K562 (cell line): ENCODE measurements around the gene NR5A2. TPM values are rescaled to one million over a fixed set of nuclear protein-coding genes. Genes with fewer than 3 reads are reported as not detected.

ENCODE experiments used
- ATAC-seq: fragments of 200-7000 bp; cut with Tn5 transposase; 3 replicates; pipeline ENCODE4 v1.9.1; 2020; ENCODE audit warnings: moderate library complexity
- BruUV-seq: library from RNA; stranded (reverse); fragments of 400-500 nt; replicated peaks from 2 replicates; lab custom pipeline; 2021; lab: Mats Ljungman, UMichigan
- CTCF ChIA-PET: fragments of 300-600 bp; formaldehyde crosslinking; extraction: SDS; loops from one replicate; lab custom pipeline; 2021; ENCODE audit warnings: low intra/inter-chr PET ratio; lab: Yijun Ruan, JAX
- POLR2A ChIA-PET: fragments of 300-600, 350-650 bp; sonication (Branson Sonifier 250); formaldehyde crosslinking; extraction: SDS; loops from one replicate; lab custom pipeline; 2021; ENCODE audit warnings: antibody characterized with exemption, inconsistent platforms; lab: Yijun Ruan, JAX
- DNase-seq, 4 experiments: peaks; one replicate each; pipeline versions ENCODE4 v3.0.0 to v3.0.0-alpha.2; 2011 to 2018; ENCODE audit warnings: low spot score in 3 of 4, mixed read lengths in 3 of 4; ENCODE audit errors: extremely low read depth in 1 of 4
- FAIRE-seq: peaks from 2 replicates; lab custom pipeline; 2011; peaks lifted over from hg19 to GRCh38; lab: Jason Lieb, UNC
- H2AFZ ChIP-seq: 2 replicates; pipeline ENCODE4 v1.6.0; 2011; ENCODE audit warnings: low read depth, low read length, control low read depth, inconsistent platforms
- H3K27ac ChIP-seq: fragments of 200-600 bp; 3 replicates; pipeline ENCODE4 v1.8.0; 2011; ENCODE audit warnings: low read depth, mild to moderate bottlenecking, control low read depth, inconsistent platforms, low read length, moderate library complexity, mixed read lengths; ENCODE audit errors: extremely low read depth
- H3K27me3 ChIP-seq, 2 experiments: fragments of 300-600 bp in 1 of 2; 2 replicates in 1 of 2; 3 replicates in 1 of 2; pipeline versions ENCODE4 v1.6.0 to v1.8.0; 2011; ENCODE audit warnings: inconsistent platforms in 2 of 2, low read length in 2 of 2, mild to moderate bottlenecking in 1 of 2, mixed read lengths in 1 of 2, moderate library complexity in 1 of 2; ENCODE audit not compliant: control insufficient read depth in 2 of 2, insufficient read depth in 2 of 2
- H3K36me3 ChIP-seq: fragments of 300-600 bp; 3 replicates; pipeline ENCODE4 v1.8.0; 2011; ENCODE audit warnings: mild to moderate bottlenecking, low read length, inconsistent platforms; ENCODE audit not compliant: control insufficient read depth, insufficient read depth
- H3K4me1 ChIP-seq, 2 experiments: fragments of 200-600 bp in 1 of 2; replicated peaks in 1 of 2; 2 replicates in 1 of 2; 3 replicates in 1 of 2; pipeline versions ENCODE4 v1.5.1 to v1.8.0; 2011; ENCODE audit warnings: inconsistent platforms in 2 of 2, low read length in 2 of 2, mild to moderate bottlenecking in 1 of 2, mixed read lengths in 1 of 2, moderate library complexity in 1 of 2; ENCODE audit not compliant: control insufficient read depth in 2 of 2, insufficient read depth in 2 of 2
- H3K4me2 ChIP-seq: 2 replicates; pipeline ENCODE4 v1.6.1; 2011; ENCODE audit warnings: low read length, control low read depth, inconsistent platforms, mixed read lengths; ENCODE audit not compliant: insufficient read depth
- H3K4me3 ChIP-seq: fragments of 200-600 bp; sonication (generic), shearing (Covaris generic); 2 replicates; pipeline ENCODE4 v1.5.1; 2016; ENCODE audit warnings: control low read depth, inconsistent platforms
- H3K79me2 ChIP-seq: fragments of 200-600 bp; 3 replicates; pipeline ENCODE4 v1.8.0; 2011; ENCODE audit warnings: low read length, inconsistent platforms; ENCODE audit not compliant: control insufficient read depth, insufficient read depth
- H3K9ac ChIP-seq, 2 experiments: 2 replicates each; pipeline versions ENCODE4 v1.6.0 to v1.6.1; 2011; ENCODE audit warnings: low read depth in 2 of 2, low read length in 2 of 2, control low read depth in 1 of 2, inconsistent platforms in 1 of 2, mild to moderate bottlenecking in 1 of 2, mixed read lengths in 1 of 2; ENCODE audit not compliant: insufficient read depth in 1 of 2
- H3K9me1 ChIP-seq: one replicate; pipeline ENCODE4 v1.6.0; 2011; ENCODE audit warnings: inconsistent platforms, mild to moderate bottlenecking, low read length, moderate library complexity; ENCODE audit not compliant: control insufficient read depth, insufficient read depth
- H3K9me3 ChIP-seq: replicated peaks from 2 replicates; pipeline ENCODE4 v1.5.1; 2011; ENCODE audit warnings: low read depth, low read length, inconsistent platforms; ENCODE audit not compliant: control insufficient read depth, insufficient read depth
- H4K20me1 ChIP-seq: replicated peaks from 2 replicates; pipeline ENCODE4 v1.6.1; 2011; ENCODE audit warnings: low read length, inconsistent platforms, mixed read lengths; ENCODE audit not compliant: control insufficient read depth, insufficient read depth
- ATF1 ChIP-seq, 2 experiments: fragments of 450-650 bp in 1 of 2; IDR thresholded peaks; 2 replicates each; pipeline ENCODE4 v1.6.1; 2016; ENCODE audit warnings: missing compliant biosample characterization in 1 of 2, missing genetic modification characterization in 1 of 2
- ATF3 ChIP-seq, 2 experiments: fragments of 450-650 bp in 1 of 2; sonication (generic) in 1 of 2; formaldehyde crosslinking in 1 of 2; IDR thresholded peaks in 1 of 2; conservative IDR thresholded peaks in 1 of 2; 2 replicates each; pipeline versions ENCODE4 v1.6.1 to v1.8.1; 2016 to 2023; ENCODE audit warnings: mild to moderate bottlenecking in 2 of 2, moderate library complexity in 2 of 2, inconsistent platforms in 1 of 2, missing genetic modification reagents in 1 of 2
- CHD7 ChIP-seq: fragments of 200-600 bp; sonication (generic); IDR thresholded peaks from one replicate; pipeline ENCODE4 v1.6.1; 2012; ENCODE audit warnings: mild to moderate bottlenecking, low read depth, low read length, inconsistent platforms
- MEIS2 ChIP-seq: fragments of 450-650 bp; IDR thresholded peaks from 2 replicates; pipeline ENCODE4 v1.6.1; 2014; ENCODE audit warnings: mild to moderate bottlenecking; ENCODE audit not compliant: partially characterized antibody
- TBP ChIP-seq: optimal IDR thresholded peaks from 2 replicates; pipeline ENCODE3; 2011; ENCODE audit warnings: low read depth, low read length, improper control_type of control experiment
- ZNF511 ChIP-seq: sonication (generic); formaldehyde crosslinking; IDR thresholded peaks from 2 replicates; pipeline ENCODE4 v1.8.0; 2022; ENCODE audit warnings: mild to moderate bottlenecking, missing genetic modification reagents
- WGBS: fragments of 100-300 bp; shearing (Covaris generic); methylation state at CpG from one replicate; pipeline ENCODE4 v1.1.6; 2016; ENCODE audit warnings: low coverage, mixed read lengths; ENCODE audit not compliant: insufficient coverage; ENCODE audit errors: missing lambda C conversion rate; 5-methylcytosine and 5-hydroxymethylcytosine counted together
- in situ Hi-C: fragments of 300-500 bp; cut with MboI; formaldehyde crosslinking; loops from 4 replicates; pipeline ENCODE4 v1.15.0; 2018; ENCODE audit warnings: inconsistent platforms, mixed read lengths
- intact Hi-C: fragments of 100-400 bp; cut with micrococcal nuclease; formaldehyde crosslinking; loops from 2 replicates; pipeline ENCODE4 v1.14.2; 2022
- polyA plus RNA-seq, 8 experiments: library from polyadenylated mRNA; depleted of rRNA in 4 of 8; stranded (reverse) in 5 of 8; unstranded in 3 of 8; fragments of >200 nt; fragmentation: Nextera tagmentation in 2 of 8; fragmentation: Illumina TruSeq in 1 of 8; extraction: Ambion mirVana in 2 of 8; extraction: Trizol in 1 of 8; gene quantifications; 2 replicates each; pipeline versions ENCODE4 v1.2.1 to v1.2.3, GENCODE V29; 2011 to 2014; ENCODE audit warnings: inconsistent platforms in 1 of 8, missing spikeins in 1 of 8
- total RNA-seq, 7 experiments: library from RNA; depleted of rRNA in 6 of 7; stranded (reverse); fragments of >200 nt in 6 of 7; fragmentation: Illumina TruSeq in 2 of 7; extraction: Trizol in 2 of 7; gene quantifications; 2 replicates each; pipeline versions ENCODE4 v1.2.1 to v1.2.3, GENCODE V29; 2011 to 2021; ENCODE audit warnings: low replicate concordance in 1 of 7

NR5A2 gene
- total and polyA plus RNA-seq, 9 of the 15 experiments (the other 6 are each of a cell fraction or from before 2014, with no cell fraction given) = 0.13 to 0.40 (median 0.29) TPM

GRCh38 chr1:200042552-200043335, 15.2 kb downstream of the NR5A2 start:
- Histone ChIP-seq H3K79me2 (no peaks in the 10 kb centered on the region), H3K36me3 (no peaks in the 10 kb centered on the region), H2AFZ (no peak overlapping the region), H3K9me1 (peaks cover 4% of the 10 kb centered on the region), H3K4me1 (peaks cover 0 to 19% of the 10 kb centered on the region in 2 experiments; a peak in 1 of 5 replicates), H4K20me1 (no peaks in the 10 kb centered on the region; the same call in 1 of the 2 replicates), H3K9ac (no peak overlapping the region), H3K4me2 (no peak overlapping the region), H3K27me3 (peaks cover 53 to 54% of the 10 kb centered on the region in 2 experiments), H3K4me3 (no peak overlapping the region), H3K9me3 (no peaks in the 10 kb centered on the region), H3K27ac (no peak overlapping the region)
- DNase-seq (no peak), ATAC-seq (no peak), FAIRE-seq (no peak)
- 4% methylated on average over 39 of the region's 48 CpGs for WGBS
- intact Hi-C loops = no loop called here
- ChIA-PET CTCF (no interaction called here), POLR2A (no interaction called here)
- in situ Hi-C loops = no loop called here
- no TSS peak for BruUV-seq
- no peak for TF ChIP-seq ZNF511 (CRISPR knock-in tag)
- TF ChIP-seq TBP = no peak
- no peak for TF ChIP-seq MEIS2
- TF ChIP-seq CHD7 = no peak
- TF ChIP-seq ATF1 (CRISPR knock-in tag; IDR thresholded peaks at IDR 0.05) = no peak
- TF ChIP-seq ATF1 (tag; IDR thresholded peaks at IDR 0.05) = no peak
- TF ChIP-seq ATF3 (IDR thresholded peaks at IDR 0.05) = no peak
- TF ChIP-seq ATF3 (CRISPR knock-in tag; conservative IDR thresholded peaks at IDR 0.05) = no peak
